Measurements from ENCODE around the gene TICAM1. TPM values are rescaled to one million over a fixed set of nuclear protein-coding genes. Genes with fewer than 3 reads are reported as not detected.

TICAM1 gene
- total and polyA plus RNA-seq, 2 of the 13 experiments (the other 11 are each of a cell fraction or from before 2014, with no cell fraction given): 0.33 to 0.95 TPM

- TF ChIP-seq ATF5 (CRISPR knock-in tag; IDR thresholded peaks at IDR 0.05; ENCODE audit: low read depth): no peak
- no peak for TF ChIP-seq XBP1 (CRISPR knock-in tag; IDR thresholded peaks at IDR 0.05)
- no peak for TF ChIP-seq ZNF724P (CRISPR knock-in tag; IDR thresholded peaks at IDR 0.05; ENCODE audit: borderline replicate concordance)
- TF ChIP-seq ZNF264 (CRISPR knock-in tag; IDR thresholded peaks at IDR 0.05): no peak
- no peak for TF ChIP-seq ZNF816 (CRISPR knock-in tag; IDR thresholded peaks at IDR 0.05; ENCODE audit: borderline replicate concordance)
- no peak for TF ChIP-seq KAT2B (IDR thresholded peaks at IDR 0.05; ENCODE audit: borderline replicate concordance, low read depth, low read length)
- TF ChIP-seq ZNF18 (CRISPR knock-in tag; IDR thresholded peaks at IDR 0.05; ENCODE audit: insufficient replicate concordance): peak; percentile 80
- TF ChIP-seq ZBTB21 (CRISPR knock-in tag; IDR thresholded peaks at IDR 0.05): no peak
- TF ChIP-seq ZNF292 (CRISPR knock-in tag; IDR thresholded peaks at IDR 0.05; ENCODE audit: borderline replicate concordance, low read depth): no peak
- 0 out of 2 replicates have a peak, but pooled peaks have one; percentile 29 for TF ChIP-seq ZNF414 (CRISPR knock-in tag; IDR thresholded peaks at IDR 0.05)
- peak; percentile 59; the same call in 1 of the 2 replicates for TF ChIP-seq ZNF362 (CRISPR knock-in tag; IDR thresholded peaks at IDR 0.05; ENCODE audit: borderline replicate concordance)
- peak; percentile 94 for TF ChIP-seq ZBTB7B (CRISPR knock-in tag; IDR thresholded peaks at IDR 0.05)
- TF ChIP-seq ZNF383 (CRISPR knock-in tag; IDR thresholded peaks at IDR 0.05; ENCODE audit: borderline replicate concordance): no peak
- TF ChIP-seq ZNF335 (CRISPR knock-in tag; IDR thresholded peaks at IDR 0.05): no peak
- no peak for TF ChIP-seq ZNF530 (CRISPR knock-in tag; IDR thresholded peaks at IDR 0.05; ENCODE audit: low read depth)
- no peak for TF ChIP-seq IKZF1 (IDR thresholded peaks at IDR 0.05)
- no peak for TF ChIP-seq ZNF33A (CRISPR knock-in tag; IDR thresholded peaks at IDR 0.05; ENCODE audit: borderline replicate concordance)
- TF ChIP-seq SMAD3 (CRISPR knock-in tag; IDR thresholded peaks at IDR 0.05): peak; percentile 39; the same call in 1 of the 2 replicates
- no peak; the same call in 1 of the 2 replicates for TF ChIP-seq ZNF768 (CRISPR knock-in tag; IDR thresholded peaks at IDR 0.05)
- no peak for TF ChIP-seq KDM4B (CRISPR knock-in tag; IDR thresholded peaks at IDR 0.05)
- TF ChIP-seq NFAT5 (CRISPR knock-in tag; IDR thresholded peaks at IDR 0.05): no peak
Observed at GRCh38 chr19:4851551-4852290, 20.2 kb upstream of the TICAM1 start (continued).

Measured in HepG2 (cell line).